ENCODE measurements around the gene DCST1.

The DCST1 gene

DNA sequence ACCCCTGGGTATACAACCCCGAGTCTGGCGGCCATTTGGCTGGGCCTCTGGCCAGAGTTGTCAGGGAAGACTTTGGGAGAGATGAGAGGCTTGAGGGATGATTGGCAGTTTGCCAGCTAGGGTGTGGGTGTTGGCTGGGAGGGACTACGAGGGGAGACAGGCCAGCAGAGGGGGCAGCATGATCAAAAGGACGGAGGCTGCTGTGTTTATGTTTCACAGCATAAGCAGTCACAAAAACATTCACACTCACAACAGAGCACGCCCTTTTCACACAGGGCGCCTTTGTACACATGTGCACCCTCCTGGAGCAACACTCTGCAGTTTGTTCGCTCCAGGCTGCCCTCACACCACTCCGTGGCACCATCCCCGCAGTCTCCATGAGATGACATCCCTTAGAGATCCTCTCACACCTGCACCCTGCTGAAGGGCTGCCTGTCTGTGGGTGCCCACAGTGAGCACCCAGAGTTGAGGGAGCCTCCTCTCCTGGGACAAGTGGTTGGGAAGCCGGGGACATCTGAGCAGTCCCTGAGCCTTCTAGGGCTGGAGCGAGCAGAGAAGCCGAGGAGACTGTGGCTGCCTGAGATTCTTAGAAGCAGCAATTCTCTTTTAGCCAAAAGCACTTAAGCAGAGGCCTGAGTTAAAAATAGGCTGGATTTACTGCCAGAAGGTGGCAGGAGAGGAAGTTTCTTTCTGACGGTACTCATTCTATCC is 60.4 kb downstream of the DCST1 start:
- DNase-seq, result no peak

DNA sequence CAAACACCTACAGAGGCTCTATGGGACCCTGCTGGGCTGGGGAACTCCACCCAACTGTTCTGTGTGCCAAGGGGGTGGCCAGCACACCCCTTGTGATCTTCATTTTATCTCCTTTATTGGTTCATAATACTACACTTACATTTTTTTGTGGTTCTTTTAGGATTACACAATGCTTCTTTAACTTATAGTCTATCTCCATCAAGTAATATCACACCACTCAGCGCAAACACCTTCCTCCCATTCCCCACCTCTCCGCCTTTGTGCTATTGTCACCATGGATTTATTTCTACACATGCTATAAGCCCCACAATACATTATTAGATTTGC is 61.0 kb downstream of the DCST1 start:
- no peak for DNase-seq

DNA sequence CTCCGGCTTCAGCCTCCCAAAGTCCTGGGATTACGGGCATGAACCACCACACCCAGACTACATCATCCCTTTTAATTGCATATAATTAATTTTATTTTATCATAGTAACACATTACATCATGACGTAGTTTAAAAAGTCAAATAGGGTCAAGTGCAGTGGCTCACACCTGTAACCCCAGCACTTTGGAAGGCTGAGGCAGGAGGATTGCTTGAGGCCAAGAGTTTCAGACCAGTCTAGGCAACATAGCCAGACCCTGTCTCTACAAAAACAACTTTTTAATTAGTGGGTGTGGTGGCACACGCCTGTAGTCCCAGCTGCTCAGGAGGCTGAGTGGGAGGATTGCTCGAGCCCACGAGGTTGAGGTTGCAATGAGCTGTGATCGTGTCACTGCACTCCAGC is 65.7 kb downstream of the DCST1 start:
- DNase-seq, result no peak

All from CD4-positive, alpha-beta T cell treated with Interleukin-6 for 4 hours (primary cell).